Activated T-cell treated with anti-CD3 and anti-CD28 coated beads for 4 hours (primary cell): Measurements from ENCODE around the gene PEX1.
"Not testable (repeated sequence)": the region's sequence is repeated elsewhere in the genome, so short reads cannot be mapped to it uniquely, and the experiment has no call there.

Source experiments
- DNase-seq: peaks from one replicate; pipeline ENCODE4 v3.0.0-alpha.2; 2020

The PEX1 gene

GRCh38 chr7:92456236-92456635, 72.1 kb downstream of the PEX1 start:
- no peak for DNase-seq

- DNase-seq = no peak
Measured at GRCh38 chr7:92451645-92452044, 76.7 kb downstream of the PEX1 start.

- DNase-seq = peak; percentile 42
Measured at GRCh38 chr7:92448205-92448747, 80.0 kb downstream of the PEX1 start.

- peak; percentile 75 for DNase-seq
Measured at GRCh38 chr7:92447345-92448204, 80.7 kb downstream of the PEX1 start, which contains the start of gene GATAD1. TSS of gene GATAD1 (plus strand) at chr7:92447482. CDS start at chr7:92447730, 248 bp downstream.

- no peak for DNase-seq
Measured at GRCh38 chr7:92446869-92447344, 81.4 kb downstream of the PEX1 start.

- not testable (repeated sequence) for DNase-seq
Measured at GRCh38 chr7:92442720-92443119, 85.6 kb downstream of the PEX1 start.

GRCh38 chr7:92437956-92438491, 90.3 kb downstream of the PEX1 start:
- no peak for DNase-seq
